IMR-90 (cell line): ENCODE results near the gene CYB5R3. TPM values are rescaled to one million over a fixed set of nuclear protein-coding genes. Genes with fewer than 3 reads are reported as not detected.

Source experiments
- ATAC-seq: fragments of 200-7000 bp; cut with Tn5 transposase; 2 replicates; pipeline ENCODE4 v1.9.1; 2020; ENCODE audit warnings: low read depth, mild to moderate bottlenecking, moderate library complexity
- BruUV-seq: library from RNA; stranded (reverse); fragments of 400-500 nt; replicated peaks from 2 replicates; lab custom pipeline; 2021; lab: Mats Ljungman, UMichigan
- CTCF ChIA-PET: fragments of 300-600 bp; formaldehyde crosslinking; extraction: SDS; loops from one replicate; lab custom pipeline; 2021; ENCODE audit warnings: antibody characterized with exemption; lab: Yijun Ruan, JAX
- POLR2A ChIA-PET: fragments of 300-600 bp; sonication (Branson Sonifier 250); formaldehyde crosslinking; loops from one replicate; lab custom pipeline; 2022; ENCODE audit warnings: antibody characterized with exemption; ENCODE audit not compliant: unreplicated experiment; lab: Charles Lee
- DNase-seq: peaks from one replicate; pipeline ENCODE4 v3.0.0; 2013
- H2AFZ ChIP-seq: replicated peaks from 2 replicates; pipeline ENCODE3; 2013; ENCODE audit warnings: low read length, mild to moderate bottlenecking; ENCODE audit not compliant: poor library complexity
- H2AK5ac ChIP-seq: 2 replicates; pipeline ENCODE4 v1.6.1; 2013; ENCODE audit warnings: low read depth, low read length, inconsistent platforms
- H2AK9ac ChIP-seq: replicated peaks from 2 replicates; pipeline ENCODE3; 2013; ENCODE audit warnings: mild to moderate bottlenecking, low read depth, low read length, moderate library complexity; ENCODE audit not compliant: poor library complexity
- H2BK120ac ChIP-seq: 2 replicates; pipeline ENCODE4 v1.6.1; 2013; ENCODE audit warnings: low read depth, low read length, inconsistent platforms
- H2BK15ac ChIP-seq: 3 replicates; pipeline ENCODE4 v1.6.1; 2013; ENCODE audit warnings: low read depth, low read length, inconsistent platforms
- H2BK20ac ChIP-seq: 2 replicates; pipeline ENCODE4 v1.6.1; 2013; ENCODE audit warnings: low read depth, mild to moderate bottlenecking, inconsistent platforms, low read length, moderate library complexity
- H2BK5ac ChIP-seq: 2 replicates; pipeline ENCODE4 v1.6.1; 2013; ENCODE audit warnings: mild to moderate bottlenecking, low read depth, low read length, inconsistent platforms; ENCODE audit not compliant: poor library complexity, severe bottlenecking
- H3K14ac ChIP-seq: replicated peaks from 2 replicates; pipeline ENCODE4 v1.6.1; 2013; ENCODE audit warnings: low read depth, low read length, inconsistent platforms
- H3K18ac ChIP-seq: 2 replicates; pipeline ENCODE4 v1.6.1; 2013; ENCODE audit warnings: low read depth, low read length, control low read depth
- H3K23ac ChIP-seq: 2 replicates; pipeline ENCODE4 v1.6.1; 2013; ENCODE audit warnings: low read depth, low read length, inconsistent platforms
- H3K27ac ChIP-seq: 2 replicates; pipeline ENCODE4 v1.5.1; 2013; ENCODE audit warnings: mild to moderate bottlenecking, control low read depth, low read length; ENCODE audit not compliant: insufficient read depth
- H3K27me3 ChIP-seq: 2 replicates; pipeline ENCODE4 v1.6.1; 2013; ENCODE audit warnings: low read length; ENCODE audit not compliant: control insufficient read depth, insufficient read depth
- H3K36me3 ChIP-seq: 2 replicates; pipeline ENCODE4 v1.6.1; 2013; ENCODE audit warnings: low read length, mixed read lengths; ENCODE audit not compliant: control insufficient read depth, insufficient read depth
- H3K4ac ChIP-seq: 2 replicates; pipeline ENCODE4 v1.6.1; 2013; ENCODE audit warnings: low read depth, low read length, inconsistent platforms
- H3K4me1 ChIP-seq: 2 replicates; pipeline ENCODE4 v1.6.1; 2013; ENCODE audit warnings: low read length, mixed read lengths; ENCODE audit not compliant: control insufficient read depth, insufficient read depth
- H3K4me2 ChIP-seq: 2 replicates; pipeline ENCODE4 v1.6.1; 2013; ENCODE audit warnings: low read depth, mild to moderate bottlenecking, control low read depth, low read length, moderate library complexity
- H3K4me3 ChIP-seq: 2 replicates; pipeline ENCODE4 v1.5.1; 2013; ENCODE audit warnings: low read depth, mild to moderate bottlenecking, control low read depth, low read length, moderate library complexity; ENCODE audit not compliant: insufficient read depth
- H3K56ac ChIP-seq: 2 replicates; pipeline ENCODE4 v1.6.1; 2013; ENCODE audit warnings: low read length, inconsistent platforms; ENCODE audit not compliant: insufficient read depth; ENCODE audit errors: extremely low read depth
- H3K79me1 ChIP-seq, 2 experiments: 2 replicates each; pipeline ENCODE4 v1.6.1; 2013; ENCODE audit warnings: low read length in 2 of 2, inconsistent platforms in 1 of 2, low read depth in 1 of 2
- H3K9ac ChIP-seq: 2 replicates; pipeline ENCODE4 v1.6.1; 2013; ENCODE audit warnings: low read depth, low read length, control low read depth
- H3K9me1 ChIP-seq: 2 replicates; pipeline ENCODE4 v1.6.1; 2013; ENCODE audit warnings: low read length, inconsistent platforms; ENCODE audit not compliant: insufficient read depth
- H3K9me3 ChIP-seq: 2 replicates; pipeline ENCODE4 v1.6.1; 2013; ENCODE audit warnings: low read length; ENCODE audit not compliant: control insufficient read depth, insufficient read depth
- H4K20me1 ChIP-seq: 2 replicates; pipeline ENCODE4 v1.6.1; 2013; ENCODE audit warnings: low read length, inconsistent platforms; ENCODE audit not compliant: insufficient read depth
- H4K5ac ChIP-seq: 2 replicates; pipeline ENCODE4 v1.6.1; 2013; ENCODE audit warnings: mild to moderate bottlenecking, low read depth, low read length, control low read depth
- H4K8ac ChIP-seq, 2 experiments: 2 replicates each; pipeline ENCODE4 v1.6.1; 2013; ENCODE audit warnings: low read depth in 2 of 2, low read length in 2 of 2, control low read depth in 1 of 2, inconsistent platforms in 1 of 2
- H4K91ac ChIP-seq: 2 replicates; pipeline ENCODE4 v1.6.1; 2013; ENCODE audit warnings: low read depth, low read length, inconsistent platforms; ENCODE audit not compliant: insufficient read depth
- BHLHE40 ChIP-seq: fragments of 150-350 bp; IDR thresholded peaks from 2 replicates; pipeline ENCODE4 v1.6.1; 2016; ENCODE audit warnings: mild to moderate bottlenecking, low read depth, low read length
- ELK1 ChIP-seq: fragments of 150-350 bp; IDR thresholded peaks from 2 replicates; pipeline ENCODE4 v1.6.1; 2016; ENCODE audit warnings: low read depth, mild to moderate bottlenecking, low read length, moderate library complexity, borderline replicate concordance
- MAFK ChIP-seq: IDR thresholded peaks from 2 replicates; pipeline ENCODE4 v1.6.1; 2012; ENCODE audit warnings: low read depth, low read length, improper control_type of control experiment
- MAZ ChIP-seq: IDR thresholded peaks from 2 replicates; pipeline ENCODE4 v1.6.1; 2012; ENCODE audit warnings: low read depth, mild to moderate bottlenecking, low read length, improper control_type of control experiment, moderate library complexity, borderline replicate concordance
- MXI1 ChIP-seq: IDR thresholded peaks from 2 replicates; pipeline ENCODE4 v1.6.1; 2012; ENCODE audit warnings: low read depth, mild to moderate bottlenecking, low read length, moderate library complexity, borderline replicate concordance
- NFE2L2 ChIP-seq: fragments of 150-350 bp; IDR thresholded peaks from 2 replicates; pipeline ENCODE4 v1.6.1; 2016; ENCODE audit warnings: low read depth, mild to moderate bottlenecking, low read length
- POLR2A ChIP-seq: IDR thresholded peaks from 2 replicates; pipeline ENCODE4 v1.6.1; 2012; ENCODE audit warnings: mild to moderate bottlenecking, low read depth, low read length
- WGBS, 2 experiments: methylation state at CpG; one replicate each; pipeline versions ENCODE4 v1.1.5 to v1.1.7; 2013; ENCODE audit warnings: missing lambda C conversion rate in 2 of 2; ENCODE audit not compliant: insufficient read length in 1 of 2; ENCODE audit errors: extremely low coverage in 2 of 2; 5-methylcytosine and 5-hydroxymethylcytosine counted together
- dilution Hi-C: fragments of 300-500 bp; cut with HindIII; formaldehyde crosslinking; loops from one replicate; pipeline ENCODE4 v1.14.3; 2018; ENCODE audit warnings: low sequenced_read_pairs; ENCODE audit not compliant: unreplicated experiment
- in situ Hi-C: fragments of 300-500 bp; cut with MboI; formaldehyde crosslinking; loops from 3 replicates; pipeline ENCODE4 v1.14.3; 2019; ENCODE audit warnings: low sequenced_read_pairs, inconsistent platforms, mixed read lengths
- intact Hi-C: fragments of 100-400 bp; cut with micrococcal nuclease; formaldehyde crosslinking; loops from 2 replicates; pipeline ENCODE4 v1.10.0; 2022
- polyA plus RNA-seq, 3 experiments: library from polyadenylated mRNA; depleted of rRNA; stranded (reverse); fragments of >200 nt; gene quantifications; 2 replicates each; pipeline ENCODE4 v1.2.3, GENCODE V29; 2012; ENCODE audit warnings: low replicate concordance in 1 of 3
- total RNA-seq: library from RNA; depleted of rRNA; stranded (reverse); fragments of >200 nt; gene quantifications from 2 replicates; pipeline ENCODE4 v1.2.3, GENCODE V29; 2012

CYB5R3 gene
- total and polyA plus RNA-seq, 2 of the 4 experiments (the other 2 are of a cell fraction) = 44.1 to 362 TPM

- H3K18ac ChIP-seq = no peak overlapping the region
- no peak overlapping the region for H3K23ac ChIP-seq
- ATAC-seq (no peak), DNase-seq (no peak)
- H3K4me2 ChIP-seq = no peak overlapping the region
- H3K56ac ChIP-seq = no peak overlapping the region
- no peak overlapping the region for H2AK5ac ChIP-seq
- peaks cover 3 to 16% of the 10 kb centered on the region in 2 experiments; a peak in 3 of 4 replicates for H3K79me1 ChIP-seq
- H4K91ac ChIP-seq = no peak overlapping the region
- dilution Hi-C loops (no loop called here), in situ Hi-C loops (no loop called here), intact Hi-C loops (no loop called here)
- ChIA-PET CTCF (no interaction called here), POLR2A (no interaction called here)
- H2BK120ac ChIP-seq = no peak overlapping the region
- H3K9ac ChIP-seq = no peak overlapping the region
- no peak overlapping the region for H3K14ac ChIP-seq
- H3K4me1 ChIP-seq = peaks cover 6% of the 10 kb centered on the region; the same call in 1 of the 2 replicates
- no peaks in the 10 kb centered on the region for H4K20me1 ChIP-seq
- H3K27me3 ChIP-seq = no peaks in the 10 kb centered on the region
- no peak overlapping the region for H3K4ac ChIP-seq
- no peak for TF ChIP-seq ELK1
- no peak for TF ChIP-seq NFE2L2
- TF ChIP-seq MAZ = no peak
- no peak for TF ChIP-seq POLR2A
- TF ChIP-seq BHLHE40 = no peak
- TF ChIP-seq MXI1 = no peak
- TF ChIP-seq MAFK = no peak
- H3K4me3 ChIP-seq = no peak overlapping the region
- no peaks in the 10 kb centered on the region for H3K9me1 ChIP-seq
- WGBS, 2 experiments = 90% methylated on average over 2 of the region's 4 CpGs; no CpG with 5 or more reads in 1 of the 2 experiments
- H4K5ac ChIP-seq = no peak overlapping the region
- H3K9me3 ChIP-seq = no peaks in the 10 kb centered on the region
- H2BK5ac ChIP-seq = no peak overlapping the region
- BruUV-seq = no TSS peak
- H2AK9ac ChIP-seq = no peak overlapping the region
- no peak overlapping the region for H2BK20ac ChIP-seq
- no peak overlapping the region for H3K27ac ChIP-seq
- peaks cover 50% of the 10 kb centered on the region for H3K36me3 ChIP-seq
- no peak overlapping the region for H4K8ac ChIP-seq
- H2AFZ ChIP-seq = no peak overlapping the region
- H2BK15ac ChIP-seq = no peak overlapping the region
These were observed 64.7 kb downstream of the CYB5R3 start for GRCh38 chr22:42584364-42584940.
